DMS153 treated with DMSO at 0.1 percent for 48 hours (cell line): ENCODE data around the gene PTPN14.
"Not testable (repeated sequence)": the region's sequence is repeated elsewhere in the genome, so short reads cannot be mapped to it uniquely, and the experiment has no call there.

ENCODE experiments used
- DNase-seq: peaks from one replicate; lab custom pipeline; 2025; ENCODE audit not compliant: unreplicated experiment; lab: John Stamatoyannopoulos, UW

The PTPN14 gene

DNA sequence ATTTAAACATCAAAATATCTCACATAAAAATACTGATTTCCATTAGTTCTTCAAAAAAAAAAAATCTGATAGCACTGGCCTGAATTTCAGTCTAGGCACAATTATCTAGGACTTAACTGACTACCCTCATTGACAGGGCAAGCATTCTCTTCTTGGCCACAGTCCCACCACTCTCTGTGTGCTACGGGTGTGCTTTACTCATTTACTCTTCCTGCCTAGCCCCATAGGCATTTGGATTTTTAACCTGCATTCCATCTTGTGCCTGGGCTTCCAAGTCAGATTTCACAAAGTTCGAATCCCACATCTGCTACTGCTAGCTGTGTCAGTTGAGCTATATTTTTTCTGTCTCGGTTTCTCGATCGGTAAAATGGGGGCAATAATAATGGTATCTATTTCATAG is 38.0 kb downstream of the PTPN14 start:
- no peak for DNase-seq

DNA sequence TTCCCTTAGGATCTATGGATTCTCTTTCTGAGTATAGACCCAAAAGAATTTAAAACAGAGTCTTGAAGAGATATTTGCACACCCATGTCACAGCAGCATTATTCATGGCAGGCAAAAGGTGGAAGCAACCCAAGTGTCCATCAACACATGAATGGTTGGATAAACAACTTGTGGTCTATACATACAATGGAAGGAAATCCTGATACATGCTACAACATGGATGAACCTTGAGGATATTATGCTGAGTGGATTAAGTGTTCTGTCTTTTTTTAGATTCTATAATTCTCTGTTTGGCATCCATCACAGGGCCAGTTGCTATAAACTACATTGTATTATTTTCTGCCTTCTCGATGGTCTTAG is 39.8 kb downstream of the PTPN14 start:
- no peak for DNase-seq

DNA sequence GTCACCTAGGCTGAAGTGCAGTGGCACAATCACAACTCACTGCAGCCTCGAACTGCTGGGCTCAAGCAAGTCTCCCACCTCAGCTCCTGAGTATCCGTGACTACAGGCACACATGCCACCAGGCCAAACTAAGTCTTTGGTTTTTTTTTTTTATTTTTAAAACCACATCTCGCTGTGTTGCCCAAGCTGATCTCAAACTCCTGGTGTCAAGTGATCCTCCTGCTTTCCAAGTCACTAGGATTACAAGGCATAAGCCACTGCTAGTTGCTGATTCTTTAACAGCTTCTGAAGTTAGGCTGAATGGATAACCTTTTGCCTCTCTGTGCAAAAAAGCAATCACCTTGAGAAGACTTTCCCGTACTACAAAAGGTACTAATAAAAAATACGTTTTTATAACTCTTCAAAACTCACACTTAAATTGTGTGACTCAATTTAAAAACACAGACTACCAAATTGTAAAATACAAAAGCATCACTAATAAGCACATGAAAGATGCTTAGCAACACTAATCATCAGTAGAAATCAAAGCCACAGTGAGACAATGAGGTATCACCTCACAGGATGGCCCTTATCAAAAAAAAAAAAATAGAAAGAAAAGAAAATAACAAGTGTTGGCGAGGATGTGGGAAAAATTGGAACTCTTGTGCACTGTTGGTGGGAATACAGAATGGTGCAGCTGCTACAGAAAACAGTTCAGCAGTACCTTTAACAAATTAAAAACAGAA is 40.3 kb downstream of the PTPN14 start:
- no peak for DNase-seq

DNA sequence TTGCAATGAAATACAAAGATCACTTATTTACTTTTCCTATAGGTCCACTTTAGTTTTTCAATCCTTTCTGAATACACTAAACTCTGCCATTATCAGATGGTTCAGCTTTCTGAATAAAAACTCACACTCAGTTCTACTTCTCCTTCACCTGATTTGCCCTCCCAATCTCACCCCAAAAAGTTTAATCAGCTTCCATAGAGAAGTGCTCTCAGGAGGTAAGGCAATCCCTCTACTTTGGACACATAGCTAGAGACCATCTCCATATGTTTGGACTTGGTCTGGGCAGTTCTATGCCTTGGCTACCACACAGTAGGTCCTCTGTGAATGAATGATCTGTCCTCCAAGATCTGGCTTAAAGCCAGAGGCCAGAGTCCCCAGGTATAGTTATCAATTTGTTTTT is 40.9 kb downstream of the PTPN14 start:
- DNase-seq: no peak

DNA sequence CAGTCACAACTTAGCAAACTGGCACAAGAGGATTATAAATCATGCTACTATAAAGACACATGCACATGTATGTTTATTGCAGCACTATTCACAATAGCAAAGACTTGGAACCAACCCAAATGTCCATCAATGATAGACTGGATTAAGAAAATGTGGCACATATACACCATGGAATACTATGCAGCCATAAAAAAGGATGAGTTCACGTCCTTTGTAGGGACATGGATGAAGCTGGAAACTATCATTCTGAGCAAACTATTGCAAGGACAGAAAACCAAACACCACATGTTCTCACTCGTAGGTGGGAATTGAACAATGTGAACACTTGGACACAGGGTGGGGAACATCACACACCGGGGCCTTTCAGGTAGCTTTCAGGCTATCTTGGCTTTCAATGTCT is 41.8 kb downstream of the PTPN14 start:
- DNase-seq: not testable (repeated sequence)

DNA sequence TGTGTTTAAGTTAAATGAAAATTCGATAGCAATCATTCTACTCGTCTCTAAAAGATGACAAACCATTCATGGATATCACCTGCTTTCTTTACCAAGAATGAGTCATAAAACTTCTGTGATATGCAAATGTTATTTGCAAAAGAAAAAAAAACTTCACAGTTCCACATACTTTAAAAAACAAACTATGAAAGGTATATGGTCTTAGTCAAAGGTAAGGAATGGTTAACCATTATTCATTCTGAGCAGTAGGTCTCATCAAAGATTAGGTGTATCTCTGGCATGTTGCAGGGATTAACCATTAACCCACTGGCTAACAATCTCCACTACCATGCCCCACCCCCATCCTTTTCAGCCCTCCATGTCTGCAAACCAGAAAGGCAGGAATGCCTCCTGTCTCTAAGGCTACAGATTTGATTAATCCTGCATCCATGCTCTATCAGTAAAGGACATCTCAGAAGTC is 44.4 kb downstream of the PTPN14 start:
- DNase-seq: no peak

DNA sequence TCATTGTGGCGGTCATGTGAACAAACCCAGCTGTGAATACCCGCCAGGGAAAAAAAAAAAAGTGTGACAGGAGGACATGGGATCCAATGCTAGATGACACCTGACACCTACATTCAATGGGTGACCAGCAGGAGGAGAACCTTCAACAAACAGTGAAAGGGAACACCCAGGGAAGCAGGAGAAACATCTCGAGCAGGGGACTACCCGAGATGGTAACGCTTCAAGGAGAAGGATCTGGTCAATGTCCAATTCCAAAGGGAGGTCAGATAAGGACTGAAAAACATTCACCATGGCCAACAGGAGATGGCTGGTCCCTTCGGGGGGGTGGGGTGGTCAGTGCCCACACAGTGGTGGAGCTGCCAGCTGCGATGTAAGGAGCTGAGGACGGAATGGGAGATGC is 46.3 kb downstream of the PTPN14 start:
- DNase-seq: no peak

DNA sequence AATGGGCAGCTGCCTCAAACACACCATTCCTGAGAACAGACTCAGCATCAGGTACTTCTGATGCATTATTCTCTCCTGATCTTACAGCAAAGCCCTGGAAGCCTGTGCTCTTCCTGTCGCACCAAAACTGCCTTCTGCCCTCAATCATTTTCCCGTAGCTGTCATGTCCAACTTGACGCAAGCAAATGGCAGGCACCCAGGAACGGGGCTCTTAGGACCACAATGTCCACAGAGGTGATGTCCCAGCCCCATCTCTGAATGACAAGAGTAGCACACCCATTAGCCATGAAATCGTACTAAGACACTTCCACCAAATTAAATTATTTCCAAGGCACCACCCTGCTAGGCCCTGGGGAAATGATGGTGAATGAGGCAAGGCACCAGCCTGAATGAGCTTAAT is 47.1 kb downstream of the PTPN14 start:
- DNase-seq: no peak

DNA sequence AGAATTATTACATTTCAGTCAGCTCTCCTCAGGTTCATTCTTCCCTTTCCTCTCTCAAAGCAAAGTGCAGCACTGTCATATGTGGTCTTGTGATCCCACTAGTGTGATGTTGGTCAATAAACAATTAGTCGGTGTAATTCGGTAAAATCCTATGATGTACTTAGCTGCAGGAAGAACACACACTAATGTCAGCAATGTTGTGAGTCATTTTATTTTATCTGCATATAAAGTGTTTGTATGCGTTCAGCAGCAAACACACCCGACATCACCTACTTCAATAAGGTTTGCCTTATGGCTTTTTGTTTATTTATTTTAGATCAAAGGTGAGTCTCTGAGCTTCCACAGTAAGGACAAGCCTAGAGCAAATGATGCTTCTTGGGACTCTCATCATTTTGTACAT is 47.8 kb downstream of the PTPN14 start:
- DNase-seq: no peak

DNA sequence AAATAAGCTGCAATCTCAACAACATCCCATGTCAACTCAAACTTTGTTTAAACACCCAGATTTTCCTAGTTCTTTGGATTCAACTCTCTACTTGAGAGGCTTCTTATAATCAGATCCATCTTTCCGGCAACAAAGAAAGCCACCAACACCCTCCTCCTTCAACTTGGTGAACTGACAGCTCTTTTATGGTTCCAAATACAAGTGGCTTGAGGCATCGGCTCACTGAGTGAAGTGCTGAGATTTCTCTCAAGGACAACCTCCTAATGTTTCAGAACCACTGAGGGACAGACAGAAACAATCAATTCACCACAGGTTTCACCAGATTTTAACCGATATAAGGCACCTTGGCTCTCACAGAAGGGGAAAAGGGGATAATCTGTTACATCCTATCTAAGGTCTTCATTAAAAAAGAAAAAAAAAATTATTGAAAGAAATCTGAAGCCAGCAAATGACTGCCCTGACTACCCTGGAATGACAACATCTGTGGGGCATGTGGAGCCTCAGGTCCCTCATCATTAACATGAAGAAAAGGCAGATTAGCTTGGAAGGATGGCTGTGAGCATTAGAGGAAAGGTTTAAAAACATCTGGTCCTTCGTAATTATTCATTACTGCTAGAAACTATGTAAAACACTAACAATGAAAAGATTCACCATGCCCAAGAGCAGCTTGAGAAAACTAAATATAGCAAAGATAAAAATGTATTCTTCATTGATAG is 50.9 kb downstream of the PTPN14 start:
- DNase-seq: no peak

DNA sequence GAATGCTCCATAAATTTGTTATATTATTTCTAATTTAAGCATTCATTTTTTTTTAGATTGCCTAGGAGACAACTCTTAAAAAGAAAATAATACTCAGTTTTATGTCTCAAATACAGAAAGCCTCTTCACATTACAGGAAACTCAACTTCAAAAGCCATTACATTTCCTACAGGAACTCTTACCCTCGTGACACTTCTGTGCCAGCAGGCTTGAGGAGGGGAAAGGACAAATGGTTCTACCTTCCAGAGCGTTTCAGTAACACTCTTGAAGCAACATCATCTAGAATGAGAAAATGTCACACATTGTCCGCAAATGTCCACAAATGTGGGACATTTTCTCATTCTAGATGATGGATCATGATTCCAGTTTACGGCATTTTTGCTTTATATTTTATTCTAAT is 51.7 kb downstream of the PTPN14 start:
- DNase-seq: no peak

DNA sequence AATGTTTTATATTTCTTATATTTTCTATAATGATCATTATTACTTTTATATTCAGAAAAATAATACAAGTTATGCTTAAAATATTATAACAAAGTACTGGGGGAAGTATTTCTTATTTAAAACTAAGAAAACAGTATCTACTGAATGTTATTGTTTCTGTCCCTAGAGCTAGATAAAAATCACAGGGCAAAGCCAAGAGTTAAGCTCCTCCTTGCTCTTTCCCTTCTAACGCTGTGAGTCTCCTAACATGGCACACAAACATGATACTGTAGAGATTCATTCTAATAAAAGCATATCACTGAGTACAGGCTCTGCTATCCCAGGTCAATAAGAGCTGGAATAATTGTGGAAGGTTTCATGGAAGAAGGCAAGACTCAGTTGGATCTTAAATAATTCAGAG is 53.4 kb downstream of the PTPN14 start:
- no peak for DNase-seq

DNA sequence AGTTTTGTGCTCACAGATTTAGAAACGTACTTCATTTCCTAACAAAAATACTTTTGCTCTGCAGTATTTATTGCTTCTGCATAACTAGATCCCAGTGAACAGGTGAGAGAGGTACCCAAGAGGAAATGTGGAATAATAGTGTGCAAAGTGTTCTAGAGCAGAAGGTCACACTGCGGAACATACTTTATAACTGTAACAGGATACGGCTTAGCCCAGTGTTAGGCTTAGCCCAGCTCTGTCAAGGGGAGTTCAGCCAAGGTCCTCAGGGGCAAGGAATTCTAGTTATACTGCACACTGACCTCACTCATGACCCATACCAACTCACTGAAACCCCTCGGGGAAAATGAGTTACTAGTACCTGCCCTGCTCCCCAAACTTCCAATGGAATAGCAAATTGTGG is 55.3 kb downstream of the PTPN14 start:
- DNase-seq: no peak

DNA sequence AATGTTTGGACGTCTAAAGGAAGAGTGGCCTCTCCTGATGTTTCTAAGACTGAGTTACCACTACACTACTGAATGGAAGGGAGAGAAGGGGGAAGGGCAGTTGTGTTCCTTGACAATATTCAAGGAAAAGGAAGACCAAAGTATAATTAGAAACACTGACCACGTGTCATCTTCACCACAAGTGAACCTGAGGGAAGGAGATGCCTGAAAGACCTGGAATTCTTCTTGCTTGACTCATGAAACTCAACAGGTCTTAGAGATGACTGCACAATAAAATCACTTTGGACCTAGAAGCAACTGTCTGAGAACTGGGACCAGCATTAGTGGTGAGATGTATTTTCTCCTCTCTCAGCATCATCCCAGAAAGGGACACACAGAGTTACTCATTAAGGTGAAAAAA is 56.7 kb downstream of the PTPN14 start:
- DNase-seq: no peak

DNA sequence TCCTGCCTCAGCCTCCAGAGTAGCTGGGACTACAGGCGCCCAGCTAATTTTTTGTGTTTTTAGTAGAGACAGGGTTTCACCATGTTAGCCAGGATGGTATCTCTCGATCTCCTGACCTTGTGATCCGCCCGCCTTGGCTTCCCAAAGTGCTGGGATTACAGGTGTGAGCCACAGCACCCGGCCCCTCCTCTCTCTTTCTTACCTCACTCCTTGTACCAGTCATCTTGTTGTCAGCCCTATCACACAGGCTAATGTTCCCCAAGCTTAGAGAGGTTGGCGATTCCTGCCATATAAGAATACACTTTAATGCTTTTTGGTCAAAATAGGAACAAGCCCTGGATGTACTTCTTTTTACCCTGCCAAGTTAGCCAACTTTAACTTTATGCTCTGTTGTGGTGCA is 57.2 kb downstream of the PTPN14 start:
- DNase-seq: not testable (repeated sequence)

DNA sequence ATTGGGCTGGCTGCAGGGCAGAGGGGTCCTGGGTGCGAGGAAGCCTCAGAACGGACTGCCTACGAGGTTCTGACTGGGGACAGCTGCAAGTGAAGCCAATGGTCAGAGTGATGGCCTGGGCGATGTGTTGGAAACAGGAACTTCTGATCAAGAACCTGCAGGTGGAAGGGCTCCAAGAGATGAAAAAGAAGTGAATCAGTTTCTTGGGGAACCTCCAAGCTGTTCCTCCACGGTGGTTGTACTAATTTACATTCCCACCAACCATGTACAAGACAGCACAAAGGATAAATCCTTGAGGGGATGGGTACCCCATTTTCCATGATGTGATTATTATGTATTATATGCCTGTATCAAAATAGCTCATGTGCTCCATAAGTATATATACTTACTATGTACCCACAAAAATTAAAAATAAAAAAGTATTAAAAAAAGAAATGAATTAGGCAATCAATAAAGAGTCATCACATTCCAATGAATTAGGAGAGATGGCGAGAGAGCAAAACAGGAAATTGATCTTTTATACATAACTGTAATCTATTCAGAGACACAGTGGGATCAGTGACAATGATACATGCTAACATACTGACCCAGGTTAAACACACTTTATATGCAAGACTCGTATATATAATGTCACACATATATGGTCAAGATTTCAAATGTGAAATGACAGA is 58.1 kb downstream of the PTPN14 start:
- no peak for DNase-seq

DNA sequence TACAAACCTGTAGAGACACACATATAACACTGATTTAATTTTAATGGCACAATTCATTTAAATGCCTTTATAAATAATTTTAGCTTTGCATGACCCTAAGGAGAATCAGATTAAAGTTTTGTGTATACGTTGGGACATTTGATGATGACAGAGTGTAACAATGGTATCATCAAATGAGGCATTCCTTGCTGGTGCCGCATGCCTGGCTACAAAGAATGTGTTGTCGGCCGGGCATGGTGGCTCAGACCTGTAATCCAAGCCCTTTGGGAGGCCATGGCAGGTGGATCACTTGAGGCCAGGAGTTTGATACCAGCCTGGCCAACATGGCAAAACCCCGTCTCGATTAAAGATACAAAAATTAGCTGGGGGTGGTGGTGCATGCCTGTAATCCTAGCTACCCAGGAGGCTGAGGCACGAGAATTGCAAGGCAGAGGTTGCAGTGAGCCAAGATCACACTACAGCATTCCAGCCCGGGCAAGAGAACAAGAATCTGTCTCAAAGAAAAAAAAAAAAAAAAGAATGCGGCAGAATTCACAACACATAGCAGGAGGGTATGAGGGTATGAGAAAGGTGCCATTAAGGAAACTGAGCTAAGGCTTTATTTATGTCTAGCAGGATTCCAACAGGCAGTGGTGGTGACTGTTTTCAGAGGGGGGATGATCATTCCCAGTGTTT is 58.9 kb downstream of the PTPN14 start:
- no peak for DNase-seq

DNA sequence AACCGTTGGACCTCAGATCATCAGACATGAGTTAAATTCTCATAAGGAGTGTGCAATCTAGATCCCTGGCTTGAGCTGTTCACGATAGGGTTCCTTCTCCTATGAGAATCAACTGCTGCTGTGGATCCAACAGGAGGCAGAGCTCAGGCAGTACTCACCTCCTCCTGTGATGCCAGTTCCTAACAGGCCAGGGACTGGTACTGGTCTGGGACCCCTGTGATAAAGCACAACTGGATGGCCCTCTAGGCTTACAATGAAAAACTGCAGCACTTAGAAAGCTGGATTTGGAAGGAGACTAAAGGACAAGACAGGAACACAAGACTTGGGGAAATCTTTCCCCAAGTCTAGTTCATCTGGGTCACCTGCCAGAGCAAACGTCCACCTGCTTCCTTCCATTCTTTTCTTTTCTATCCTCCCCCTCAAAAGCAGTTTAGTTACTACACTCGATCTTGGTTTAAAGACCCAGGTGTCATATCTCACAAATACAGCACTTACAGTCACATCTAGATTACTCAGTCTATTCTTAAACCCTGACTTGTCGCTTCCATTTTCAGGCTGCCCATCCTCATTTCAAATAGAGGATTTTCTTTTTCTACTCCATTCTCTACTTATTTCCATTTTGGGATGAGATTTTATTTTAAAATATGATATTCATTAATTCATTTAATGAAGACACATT is 59.8 kb downstream of the PTPN14 start:
- no peak for DNase-seq

DNA sequence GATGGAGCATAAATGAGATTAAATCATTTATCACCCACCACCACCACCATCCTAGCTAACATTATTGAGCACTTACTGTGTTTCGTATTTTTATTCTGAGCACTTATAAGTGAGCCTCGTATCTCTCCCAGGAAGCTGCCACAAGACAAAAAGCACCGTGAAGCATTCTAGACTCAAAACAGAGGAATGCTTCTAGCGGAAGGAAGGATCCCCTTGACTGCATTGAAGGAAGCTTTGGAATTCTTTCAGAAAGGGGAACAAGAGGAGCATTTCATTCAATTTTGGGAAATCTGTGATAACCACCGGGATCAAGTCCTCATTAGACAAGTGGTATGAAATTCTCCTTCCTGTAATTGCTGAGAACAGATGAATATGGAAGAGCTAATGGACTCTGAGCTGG is 66.3 kb downstream of the PTPN14 start:
- no peak for DNase-seq

DNA sequence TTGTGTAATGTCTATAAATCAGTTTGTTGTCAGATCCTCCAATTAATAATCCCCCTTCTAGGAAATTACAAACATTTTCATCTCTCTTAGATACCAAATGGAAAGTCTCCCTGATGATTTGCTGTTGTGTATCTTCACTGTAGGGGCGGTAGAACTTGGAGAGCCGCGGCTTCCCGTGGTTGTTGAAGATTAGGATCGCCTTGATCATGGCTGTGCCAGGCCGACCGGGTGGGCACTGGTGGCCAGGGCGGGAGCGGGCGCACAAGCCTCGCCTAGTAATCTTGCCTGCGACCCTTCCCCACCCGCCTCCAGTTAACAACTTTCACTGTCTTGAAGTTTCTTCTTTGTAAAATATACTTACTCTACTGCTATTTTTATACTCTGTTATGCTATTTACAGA is 68.2 kb downstream of the PTPN14 start:
- DNase-seq: not testable (repeated sequence)

DNA sequence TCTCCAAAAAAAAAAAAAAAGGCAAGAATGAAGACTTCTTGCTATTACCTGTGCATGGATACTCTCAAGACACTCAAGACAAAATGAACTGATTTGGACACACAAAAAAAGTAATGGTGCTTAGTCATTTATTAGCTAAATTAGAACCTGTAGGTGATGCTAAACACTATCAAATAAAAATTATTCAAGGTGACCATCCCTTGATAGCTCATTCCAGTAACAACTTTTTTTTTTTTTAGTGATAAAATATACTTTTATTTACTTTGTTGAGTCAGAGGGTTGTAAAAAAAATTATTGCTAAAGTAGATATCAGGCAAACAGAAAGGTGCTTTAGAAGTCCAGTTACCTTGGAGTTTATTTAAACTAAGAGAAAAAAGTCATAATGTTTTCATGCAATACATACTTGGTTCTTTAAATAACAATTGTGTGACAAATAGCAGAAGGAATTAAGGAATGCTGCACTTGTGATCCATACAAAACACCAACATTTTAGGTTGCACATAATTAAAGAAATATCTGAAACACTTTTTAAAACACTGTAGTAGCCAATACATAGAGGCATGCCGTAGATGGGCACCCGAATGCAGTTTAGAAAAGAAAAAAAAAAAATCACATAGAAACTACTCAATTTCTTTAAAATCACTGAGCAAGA is 69.3 kb downstream of the PTPN14 start:
- not testable (repeated sequence) for DNase-seq
